ENCODE data around the gene CTBP2.

DNA sequence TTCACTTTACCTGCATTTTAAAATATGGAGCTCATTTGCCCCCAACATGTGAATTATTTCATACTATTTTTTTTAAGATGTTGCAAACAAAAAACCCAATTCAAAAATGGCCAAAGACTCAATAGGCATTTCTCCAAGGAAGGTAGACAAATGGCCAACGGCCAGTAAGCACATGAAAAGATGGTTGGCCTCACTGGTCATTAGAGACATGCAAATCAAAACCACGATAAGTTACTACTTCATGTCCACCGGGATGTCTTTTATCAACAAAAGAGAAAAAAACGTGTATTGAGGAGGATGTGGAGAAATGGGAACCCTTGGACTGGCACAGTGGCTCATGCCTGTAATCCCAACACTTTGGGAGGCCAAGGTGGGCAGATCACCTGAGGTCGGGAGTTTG is 3.4 kb upstream of the CTBP2 start:
- TF ChIP-seq POLR2A (IDR thresholded peaks at IDR 0.05) = no peak
- TF ChIP-seq, protein P1, sequence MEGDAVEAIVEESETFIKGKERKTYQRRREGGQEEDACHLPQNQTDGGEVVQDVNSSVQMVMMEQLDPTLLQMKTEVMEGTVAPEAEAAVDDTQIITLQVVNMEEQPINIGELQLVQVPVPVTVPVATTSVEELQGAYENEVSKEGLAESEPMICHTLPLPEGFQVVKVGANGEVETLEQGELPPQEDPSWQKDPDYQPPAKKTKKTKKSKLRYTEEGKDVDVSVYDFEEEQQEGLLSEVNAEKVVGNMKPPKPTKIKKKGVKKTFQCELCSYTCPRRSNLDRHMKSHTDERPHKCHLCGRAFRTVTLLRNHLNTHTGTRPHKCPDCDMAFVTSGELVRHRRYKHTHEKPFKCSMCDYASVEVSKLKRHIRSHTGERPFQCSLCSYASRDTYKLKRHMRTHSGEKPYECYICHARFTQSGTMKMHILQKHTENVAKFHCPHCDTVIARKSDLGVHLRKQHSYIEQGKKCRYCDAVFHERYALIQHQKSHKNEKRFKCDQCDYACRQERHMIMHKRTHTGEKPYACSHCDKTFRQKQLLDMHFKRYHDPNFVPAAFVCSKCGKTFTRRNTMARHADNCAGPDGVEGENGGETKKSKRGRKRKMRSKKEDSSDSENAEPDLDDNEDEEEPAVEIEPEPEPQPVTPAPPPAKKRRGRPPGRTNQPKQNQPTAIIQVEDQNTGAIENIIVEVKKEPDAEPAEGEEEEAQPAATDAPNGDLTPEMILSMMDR (IDR thresholded peaks at IDR 0.05) = no peak
